ENCODE results near the gene TNFRSF14.

The TNFRSF14 gene

GRCh38 chr1:2587071-2587859 is 31.1 kb downstream of the TNFRSF14 start:
- Histone ChIP-seq H3K27ac (ENCODE audit: low read depth, low read length) (peak overlapping the region; percentile 84), H3K9ac (ENCODE audit: low read length) (no peak overlapping the region), H3K4me3 (ENCODE audit: low read depth in 1 of 2, low read length in 2 of 2) (peak overlapping the region; percentile 64 to 73)

GRCh38 chr1:2587860-2588571 is 31.8 kb downstream of the TNFRSF14 start:
- H3K36me3 ChIP-seq (ENCODE audit: insufficient read depth, low read length), result no peaks in the 10 kb centered on the region
- H3K9me3 ChIP-seq (ENCODE audit: low read length), result no peaks in the 10 kb centered on the region
- H3K4me1 ChIP-seq (ENCODE audit: insufficient read depth, low read length), result peaks cover 27% of the 10 kb centered on the region
- H3K9ac ChIP-seq (ENCODE audit: low read length), result no peak overlapping the region
- no peak overlapping the region for H3K27ac ChIP-seq (ENCODE audit: low read depth, low read length)
- peaks cover 0 to 5% of the 10 kb centered on the region in 2 donors for H3K27me3 ChIP-seq (ENCODE audit: control insufficient read depth in 1 of 2, insufficient read depth in 2 of 2, low read length in 2 of 2)
- peak overlapping the region in 1 of 2 donors; percentile 64 for H3K4me3 ChIP-seq (ENCODE audit: low read depth in 1 of 2, low read length in 2 of 2)

More at GRCh38 chr1:2587071-2587859, 31.1 kb downstream of the TNFRSF14 start:
- Histone ChIP-seq H3K36me3 (ENCODE audit: insufficient read depth, low read length) (no peaks in the 10 kb centered on the region), H3K4me1 (ENCODE audit: insufficient read depth, low read length) (peaks cover 27% of the 10 kb centered on the region), H3K27me3 (ENCODE audit: control insufficient read depth in 1 of 2, insufficient read depth in 2 of 2, low read length in 2 of 2) (no peaks in the 10 kb centered on the region), H3K9me3 (ENCODE audit: low read length) (no peaks in the 10 kb centered on the region)

DNA sequence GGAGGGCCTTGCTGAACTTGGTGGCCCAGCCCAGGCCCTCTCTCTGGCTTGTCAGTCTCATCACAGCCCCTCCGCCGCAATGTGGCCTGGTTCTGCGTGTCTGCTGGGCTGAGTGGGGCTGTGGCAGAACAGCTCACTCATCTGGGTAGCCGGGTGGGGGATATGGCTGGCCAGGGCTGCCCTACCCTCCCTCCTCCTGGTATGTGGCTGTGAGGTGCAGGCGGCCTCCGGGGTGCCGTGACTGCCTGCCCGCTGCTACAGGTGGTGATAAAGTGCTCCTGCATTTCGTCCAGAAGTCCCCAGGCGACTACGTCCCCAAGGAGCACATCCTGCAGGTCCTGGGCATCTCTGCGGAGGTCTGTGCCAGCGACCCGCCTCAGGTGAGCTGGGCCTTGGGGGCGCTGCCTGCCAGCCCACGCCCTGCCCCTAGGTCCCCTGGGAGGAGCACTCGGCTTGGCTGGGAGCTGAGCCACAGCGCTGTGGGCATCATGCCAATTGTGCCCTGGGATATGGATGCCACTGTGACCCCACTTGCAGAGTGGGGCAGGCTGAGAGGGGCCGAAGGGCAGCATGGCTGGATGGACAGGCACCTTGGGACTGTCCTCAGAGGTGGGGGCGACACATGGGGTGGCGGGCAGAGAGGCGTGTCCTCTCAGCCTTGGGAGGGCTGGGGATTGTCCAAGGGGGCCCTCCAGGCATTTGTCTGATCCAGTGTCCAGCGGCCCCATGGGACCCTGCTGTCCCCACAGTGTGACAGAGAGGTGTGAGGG is 32.7 kb downstream of the TNFRSF14 start:
- no peaks in the 10 kb centered on the region for H3K9me3 ChIP-seq (ENCODE audit: low read length)
- H3K9ac ChIP-seq (ENCODE audit: low read length), result no peak overlapping the region
- H3K4me1 ChIP-seq (ENCODE audit: insufficient read depth, low read length), result peaks cover 23% of the 10 kb centered on the region
- peaks cover 0 to 5% of the 10 kb centered on the region in 2 donors for H3K27me3 ChIP-seq (ENCODE audit: control insufficient read depth in 1 of 2, insufficient read depth in 2 of 2, low read length in 2 of 2)
- H3K27ac ChIP-seq (ENCODE audit: low read depth, low read length), result no peak overlapping the region
- H3K4me3 ChIP-seq (ENCODE audit: low read depth in 1 of 2, low read length in 2 of 2), result no peak overlapping the region
- no peaks in the 10 kb centered on the region for H3K36me3 ChIP-seq (ENCODE audit: insufficient read depth, low read length)

DNA sequence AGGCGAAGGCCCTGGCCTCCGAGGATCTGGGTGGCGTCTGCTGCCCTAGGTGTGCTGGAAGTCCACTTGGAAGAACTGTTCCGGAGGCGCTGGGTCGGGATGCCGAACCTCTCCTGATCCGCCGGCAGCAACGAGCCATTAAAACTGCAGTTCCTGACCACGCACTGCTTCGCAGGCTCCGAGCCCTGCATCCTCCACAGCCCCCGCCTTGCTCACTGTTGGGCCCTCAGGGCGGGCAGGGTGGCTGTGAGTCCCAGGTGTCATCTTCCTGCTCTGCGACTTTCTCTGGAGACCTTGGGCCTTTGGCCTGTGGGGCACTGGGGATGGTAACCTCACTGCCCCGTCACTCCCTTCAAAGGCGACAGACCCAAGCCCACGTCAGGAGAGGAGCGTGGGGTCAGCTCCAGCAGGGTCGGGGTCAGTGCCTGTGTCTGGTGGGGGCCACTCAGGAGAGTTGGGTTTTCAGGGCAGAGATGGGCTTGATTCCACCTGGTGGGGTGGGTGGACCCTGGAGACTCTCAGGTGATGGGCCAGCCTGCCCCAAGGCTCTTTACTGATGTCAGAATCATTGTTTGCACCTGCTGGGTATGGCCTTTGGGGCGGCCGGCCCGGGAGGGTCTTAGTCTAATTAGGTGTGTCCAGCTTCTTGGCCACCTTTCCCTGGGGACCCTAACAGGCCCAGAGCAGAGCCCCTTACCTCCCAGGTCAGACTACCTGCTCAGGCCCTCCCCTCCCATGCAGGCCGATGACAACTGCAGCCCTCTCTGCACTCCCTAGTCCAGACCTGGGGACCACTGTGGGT is 33.5 kb downstream of the TNFRSF14 start:
- Histone ChIP-seq H3K9ac (ENCODE audit: low read length) (no peak overlapping the region), H3K9me3 (ENCODE audit: low read length) (no peaks in the 10 kb centered on the region), H3K27me3 (ENCODE audit: control insufficient read depth in 1 of 2, insufficient read depth in 2 of 2, low read length in 2 of 2) (peaks cover 0 to 9% of the 10 kb centered on the region in 2 donors), H3K36me3 (ENCODE audit: insufficient read depth, low read length) (no peaks in the 10 kb centered on the region), H3K27ac (ENCODE audit: low read depth, low read length) (no peak overlapping the region), H3K4me1 (ENCODE audit: insufficient read depth, low read length) (peaks cover 15% of the 10 kb centered on the region), H3K4me3 (ENCODE audit: low read depth in 1 of 2, low read length in 2 of 2) (no peak overlapping the region)

- Histone ChIP-seq H3K4me1 (ENCODE audit: insufficient read depth, low read length) (peaks cover 8% of the 10 kb centered on the region), H3K36me3 (ENCODE audit: insufficient read depth, low read length) (no peaks in the 10 kb centered on the region), H3K27ac (ENCODE audit: low read depth, low read length) (no peak overlapping the region), H3K4me3 (ENCODE audit: low read depth in 1 of 2, low read length in 2 of 2) (no peak overlapping the region), H3K9ac (ENCODE audit: low read length) (no peak overlapping the region), H3K9me3 (ENCODE audit: low read length) (no peaks in the 10 kb centered on the region), H3K27me3 (ENCODE audit: control insufficient read depth in 1 of 2, insufficient read depth in 2 of 2, low read length in 2 of 2) (peaks cover 0 to 9% of the 10 kb centered on the region in 2 donors)
Measured at GRCh38 chr1:2590233-2591141, 34.3 kb downstream of the TNFRSF14 start.

GRCh38 chr1:2591233-2591580 is 35.0 kb downstream of the TNFRSF14 start:
- Histone ChIP-seq H3K36me3 (ENCODE audit: insufficient read depth, low read length) (no peaks in the 10 kb centered on the region), H3K4me1 (ENCODE audit: insufficient read depth, low read length) (peaks cover 8% of the 10 kb centered on the region), H3K9me3 (ENCODE audit: low read length) (no peaks in the 10 kb centered on the region), H3K4me3 (ENCODE audit: low read depth in 1 of 2, low read length in 2 of 2) (no peak overlapping the region), H3K9ac (ENCODE audit: low read length) (no peak overlapping the region), H3K27ac (ENCODE audit: low read depth, low read length) (no peak overlapping the region), H3K27me3 (ENCODE audit: control insufficient read depth in 1 of 2, insufficient read depth in 2 of 2, low read length in 2 of 2) (peaks cover 0 to 9% of the 10 kb centered on the region in 2 donors)

- Histone ChIP-seq H3K27me3 (ENCODE audit: control insufficient read depth in 1 of 2, insufficient read depth in 2 of 2, low read length in 2 of 2) (peaks cover 0 to 9% of the 10 kb centered on the region in 2 donors), H3K4me3 (ENCODE audit: low read depth in 1 of 2, low read length in 2 of 2) (no peak overlapping the region), H3K4me1 (ENCODE audit: insufficient read depth, low read length) (peaks cover 8% of the 10 kb centered on the region), H3K9ac (ENCODE audit: low read length) (no peak overlapping the region), H3K27ac (ENCODE audit: low read depth, low read length) (no peak overlapping the region), H3K9me3 (ENCODE audit: low read length) (no peaks in the 10 kb centered on the region), H3K36me3 (ENCODE audit: insufficient read depth, low read length) (no peaks in the 10 kb centered on the region)
Measured at GRCh38 chr1:2591581-2592261, 35.5 kb downstream of the TNFRSF14 start.

DNA sequence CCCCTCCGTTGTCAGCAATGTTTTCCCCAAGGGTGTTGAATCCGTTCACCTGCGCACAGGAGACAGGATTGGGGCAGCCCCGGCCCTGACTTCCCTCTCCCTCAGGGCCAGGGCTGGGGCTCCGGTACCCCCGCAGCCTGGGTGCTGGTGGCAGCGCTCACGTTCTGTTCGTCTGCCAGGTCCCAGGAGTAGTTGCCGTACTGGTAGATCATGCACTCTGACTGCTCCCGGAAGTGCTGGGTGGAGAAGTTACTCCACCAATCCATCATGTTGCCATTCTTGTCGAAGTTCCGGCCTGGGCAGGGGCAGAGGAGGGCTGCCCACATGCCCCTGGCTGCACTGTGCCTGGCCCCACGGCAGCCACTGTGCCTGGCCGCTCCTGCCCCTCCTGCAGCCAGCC is 36.5 kb downstream of the TNFRSF14 start:
- Histone ChIP-seq H3K27ac (ENCODE audit: low read depth, low read length) (no peak overlapping the region), H3K36me3 (ENCODE audit: insufficient read depth, low read length) (no peaks in the 10 kb centered on the region), H3K9ac (ENCODE audit: low read length) (no peak overlapping the region), H3K27me3 (ENCODE audit: control insufficient read depth in 1 of 2, insufficient read depth in 2 of 2, low read length in 2 of 2) (peaks cover 0 to 9% of the 10 kb centered on the region in 2 donors), H3K4me3 (ENCODE audit: low read depth in 1 of 2, low read length in 2 of 2) (no peak overlapping the region), H3K9me3 (ENCODE audit: low read length) (no peaks in the 10 kb centered on the region), H3K4me1 (ENCODE audit: insufficient read depth, low read length) (peaks cover 3% of the 10 kb centered on the region)

- Histone ChIP-seq H3K4me1 (ENCODE audit: insufficient read depth, low read length) (no peaks in the 10 kb centered on the region), H3K27me3 (ENCODE audit: control insufficient read depth in 1 of 2, insufficient read depth in 2 of 2, low read length in 2 of 2) (peaks cover 0 to 9% of the 10 kb centered on the region in 2 donors), H3K36me3 (ENCODE audit: insufficient read depth, low read length) (no peaks in the 10 kb centered on the region), H3K4me3 (ENCODE audit: low read depth in 1 of 2, low read length in 2 of 2) (no peak overlapping the region), H3K9ac (ENCODE audit: low read length) (no peak overlapping the region), H3K27ac (ENCODE audit: low read depth, low read length) (no peak overlapping the region), H3K9me3 (ENCODE audit: low read length) (no peaks in the 10 kb centered on the region)
Measured at GRCh38 chr1:2593251-2593878, 37.2 kb downstream of the TNFRSF14 start.

Measured in muscle layer of colon (tissue), 2 donors.